ENCODE data around the gene HDAC4.

DNA sequence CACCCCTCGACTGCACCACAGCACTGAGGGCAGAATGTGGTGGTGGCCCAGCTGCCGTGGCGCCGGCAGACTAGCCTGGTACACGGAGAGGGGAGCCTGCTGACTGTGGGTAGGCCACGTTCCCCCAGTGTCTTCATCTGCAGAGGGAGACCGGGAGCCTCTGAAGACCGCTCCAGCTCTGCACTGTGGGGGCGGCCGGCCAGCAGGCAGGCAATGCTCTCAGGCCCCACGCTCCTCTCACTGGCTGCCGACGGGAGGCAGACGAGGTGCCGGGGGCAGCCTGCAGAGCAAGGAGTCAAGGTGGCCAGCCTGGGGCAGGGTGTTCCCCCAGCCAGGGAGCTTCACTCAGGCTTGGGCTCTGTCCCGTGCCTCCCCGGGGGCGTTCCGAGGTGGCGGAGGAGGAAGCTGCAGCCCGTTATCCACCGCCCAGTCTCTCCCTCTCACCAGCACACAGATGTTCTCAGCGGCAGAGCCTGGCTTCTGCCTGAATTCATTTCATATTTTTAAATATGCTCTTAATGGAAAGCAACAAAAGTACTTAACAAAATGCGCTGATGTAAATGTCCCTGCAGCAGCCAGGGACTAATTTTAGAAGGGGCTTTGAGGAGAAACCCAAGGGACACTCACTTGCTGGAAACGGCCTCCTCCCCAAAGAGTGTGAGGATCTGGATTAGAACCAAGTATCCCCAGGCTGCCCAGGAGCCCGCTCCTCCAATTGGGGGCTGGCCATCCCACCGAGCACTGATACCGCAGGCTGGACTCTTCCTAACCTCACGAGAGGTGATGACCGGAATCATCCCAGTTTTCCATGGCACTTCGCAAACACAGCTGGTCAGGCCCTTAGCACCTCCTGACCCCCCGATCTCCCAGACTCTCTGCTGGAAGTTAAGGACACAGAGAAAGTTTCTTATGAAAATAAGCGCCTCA lies 87.8 kb downstream of the HDAC4 start:
- TF ChIP-seq POLR2AphosphoS5 (IDR thresholded peaks at IDR 0.05; ENCODE audit: low read depth), result no peak
- TF ChIP-seq, protein P1, sequence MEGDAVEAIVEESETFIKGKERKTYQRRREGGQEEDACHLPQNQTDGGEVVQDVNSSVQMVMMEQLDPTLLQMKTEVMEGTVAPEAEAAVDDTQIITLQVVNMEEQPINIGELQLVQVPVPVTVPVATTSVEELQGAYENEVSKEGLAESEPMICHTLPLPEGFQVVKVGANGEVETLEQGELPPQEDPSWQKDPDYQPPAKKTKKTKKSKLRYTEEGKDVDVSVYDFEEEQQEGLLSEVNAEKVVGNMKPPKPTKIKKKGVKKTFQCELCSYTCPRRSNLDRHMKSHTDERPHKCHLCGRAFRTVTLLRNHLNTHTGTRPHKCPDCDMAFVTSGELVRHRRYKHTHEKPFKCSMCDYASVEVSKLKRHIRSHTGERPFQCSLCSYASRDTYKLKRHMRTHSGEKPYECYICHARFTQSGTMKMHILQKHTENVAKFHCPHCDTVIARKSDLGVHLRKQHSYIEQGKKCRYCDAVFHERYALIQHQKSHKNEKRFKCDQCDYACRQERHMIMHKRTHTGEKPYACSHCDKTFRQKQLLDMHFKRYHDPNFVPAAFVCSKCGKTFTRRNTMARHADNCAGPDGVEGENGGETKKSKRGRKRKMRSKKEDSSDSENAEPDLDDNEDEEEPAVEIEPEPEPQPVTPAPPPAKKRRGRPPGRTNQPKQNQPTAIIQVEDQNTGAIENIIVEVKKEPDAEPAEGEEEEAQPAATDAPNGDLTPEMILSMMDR (IDR thresholded peaks at IDR 0.05; ENCODE audit: insufficient read depth, low read length), result no peak

Measured in HL-60 (cell line).